NB4 (cell line): ENCODE results near the gene RAB3B.
"Not testable (repeated sequence)": the region's sequence is repeated elsewhere in the genome, so short reads cannot be mapped to it uniquely, and the experiment has no call there.

Source experiments
- DNase-seq: peaks from one replicate; pipeline ENCODE4 v3.0.0; 2010; ENCODE audit warnings: low read depth
- H3K4me3 ChIP-seq: one replicate; pipeline ENCODE4 v1.5.1; 2011; ENCODE audit warnings: mild to moderate bottlenecking, low read depth, low read length, moderate library complexity
- CTCF ChIP-seq: IDR thresholded peaks from one replicate; pipeline ENCODE4 v1.5.1; 2012; ENCODE audit warnings: low read depth, low read length
- MAX ChIP-seq: IDR thresholded peaks from 2 replicates; pipeline ENCODE4 v1.6.1; 2011; ENCODE audit warnings: low read depth, low read length
- MYC ChIP-seq: IDR thresholded peaks from 2 replicates; pipeline ENCODE4 v1.6.1; 2011; ENCODE audit warnings: low read depth, low read length
- POLR2A ChIP-seq: IDR thresholded peaks from 2 replicates; pipeline ENCODE4 v1.6.1; 2011; ENCODE audit warnings: mild to moderate bottlenecking; ENCODE audit not compliant: insufficient read length; ENCODE audit errors: extremely low read depth

RAB3B gene

GRCh38 chr1:51968632-51969031, 21.9 kb downstream of the RAB3B start:
- no peak for DNase-seq
- TF ChIP-seq MAX (no peak), POLR2A (no peak), MYC (no peak), CTCF (no peak)
- no peak overlapping the region for H3K4me3 ChIP-seq

GRCh38 chr1:51967213-51967791, 23.2 kb downstream of the RAB3B start:
- not testable (repeated sequence) for DNase-seq, H3K4me3 ChIP-seq

- no peak for TF ChIP-seq CTCF
- TF ChIP-seq MAX = no peak
- no peak for TF ChIP-seq POLR2A
- TF ChIP-seq MYC = no peak
- no peak for DNase-seq
- no peak overlapping the region for H3K4me3 ChIP-seq
Observed at GRCh38 chr1:51966559-51966958, 23.9 kb downstream of the RAB3B start.

GRCh38 chr1:51964309-51964696, 26.2 kb downstream of the RAB3B start:
- TF ChIP-seq POLR2A = no peak
- no peak for TF ChIP-seq MAX
- no peak for TF ChIP-seq MYC
- no peak for TF ChIP-seq CTCF
- DNase-seq = no peak

GRCh38 chr1:51963592-51964308, 26.8 kb downstream of the RAB3B start:
- peak; percentile 49 for DNase-seq
- H3K4me3 ChIP-seq = no peak overlapping the region
- TF ChIP-seq MAX (no peak), POLR2A (no peak), CTCF (no peak), MYC (no peak)

More at GRCh38 chr1:51964309-51964696, 26.2 kb downstream of the RAB3B start:
- H3K4me3 ChIP-seq = no peak overlapping the region

- DNase-seq = no peak
- H3K4me3 ChIP-seq = no peak overlapping the region
- TF ChIP-seq MYC (no peak), POLR2A (no peak), MAX (no peak), CTCF (no peak)
Observed at GRCh38 chr1:51962486-51963356, 27.8 kb downstream of the RAB3B start.
